ENCODE data around the gene GTPBP2. TPM values are rescaled to one million over a fixed set of nuclear protein-coding genes. Genes with fewer than 3 reads are reported as not detected.
A peak's percentile ranks its signal among the peaks of the same experiment; 100 is the strongest.
"Not testable (repeated sequence)": the region's sequence is repeated elsewhere in the genome, so short reads cannot be mapped to it uniquely, and the experiment has no call there.

GTPBP2 gene
- total and polyA plus RNA-seq, 2 donors: 36.3 to 40.4 TPM

- Histone ChIP-seq H3K4me3 (ENCODE audit: low read depth, low read length) (no peak overlapping the region), H3K36me3 (ENCODE audit: insufficient read depth) (no peaks in the 10 kb centered on the region), H3K27ac (ENCODE audit: low read depth) (peak overlapping the region; percentile 73), H3K4me1 (ENCODE audit: insufficient read depth) (no peaks in the 10 kb centered on the region)
- DNase-seq (ENCODE audit: extremely low spot score): peak; percentile 73
- 26% methylated on average over 17 of the region's 17 CpGs for WGBS
Observed at GRCh38 chr6:43668151-43669028, 39.3 kb upstream of the GTPBP2 start.

DNA sequence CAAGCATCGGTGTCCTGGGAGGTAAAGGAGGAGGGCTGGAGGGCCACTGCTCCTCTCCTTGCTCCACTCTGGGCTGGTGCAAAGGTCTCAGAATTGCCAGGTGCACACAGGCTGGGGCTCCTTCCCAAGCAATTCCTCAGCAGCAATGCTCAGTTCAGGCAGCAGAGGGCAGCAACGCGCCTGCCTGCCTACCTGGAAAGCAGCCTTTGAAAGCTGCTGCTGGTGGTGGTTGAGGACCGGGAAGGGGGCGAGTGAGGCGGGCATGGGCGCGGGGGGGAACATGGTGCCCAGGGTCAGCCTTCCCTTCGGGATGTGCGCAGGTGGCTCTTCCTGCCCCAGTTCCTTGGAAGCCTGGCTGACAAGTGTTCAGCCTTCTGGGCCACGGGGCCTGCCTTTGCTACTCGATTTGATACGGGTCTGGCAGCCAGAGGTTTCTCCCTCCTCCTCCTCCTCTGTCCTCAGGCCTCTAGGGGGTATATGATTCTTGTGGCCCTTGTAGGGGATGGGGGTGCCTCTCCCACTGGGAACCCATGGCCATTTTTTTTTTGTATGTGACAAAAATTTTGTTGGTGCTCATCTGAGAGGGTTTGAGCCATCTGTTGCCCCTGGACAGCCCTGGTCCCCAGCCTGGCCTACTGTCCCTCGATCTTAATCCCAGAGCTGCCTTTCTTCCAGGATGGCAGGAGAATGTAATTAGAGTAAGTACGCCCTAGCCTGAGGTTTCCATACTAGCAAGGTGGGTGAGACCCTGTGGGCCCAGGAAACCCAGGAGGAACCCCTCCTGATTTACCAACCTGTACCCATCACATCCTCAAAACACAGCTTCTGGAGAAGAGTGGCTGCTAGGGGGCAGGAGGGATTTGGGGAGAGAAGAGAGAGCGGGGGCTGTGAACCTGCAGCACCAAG is 38.4 kb upstream of the GTPBP2 start:
- peak; percentile 57 for DNase-seq (ENCODE audit: extremely low spot score)
- Histone ChIP-seq H3K4me3 (ENCODE audit: low read depth, low read length) (no peak overlapping the region), H3K27ac (ENCODE audit: low read depth) (peak overlapping the region; percentile 53), H3K4me1 (ENCODE audit: insufficient read depth) (no peaks in the 10 kb centered on the region), H3K36me3 (ENCODE audit: insufficient read depth) (no peaks in the 10 kb centered on the region)
- 10% methylated on average over 16 of the region's 16 CpGs for whole genome bisulfite sequencing

GRCh38 chr6:43666196-43666920 is 37.3 kb upstream of the GTPBP2 start:
- Histone ChIP-seq H3K36me3 (ENCODE audit: insufficient read depth) (no peaks in the 10 kb centered on the region), H3K27ac (ENCODE audit: low read depth) (no peak overlapping the region), H3K4me1 (ENCODE audit: insufficient read depth) (no peaks in the 10 kb centered on the region), H3K4me3 (ENCODE audit: low read depth, low read length) (no peak overlapping the region)
- 66% methylated on average over 13 of the region's 13 CpGs for WGBS
- DNase-seq (ENCODE audit: extremely low spot score): no peak

GRCh38 chr6:43665376-43665775 is 36.3 kb upstream of the GTPBP2 start:
- DNase-seq (ENCODE audit: extremely low spot score): no peak
- H3K4me3 ChIP-seq (ENCODE audit: low read depth, low read length): no peak overlapping the region
- no peaks in the 10 kb centered on the region for H3K36me3 ChIP-seq (ENCODE audit: insufficient read depth)
- H3K27ac ChIP-seq (ENCODE audit: low read depth): no peak overlapping the region
- no peaks in the 10 kb centered on the region for H3K4me1 ChIP-seq (ENCODE audit: insufficient read depth)
- WGBS: 88% methylated on average over 1 of the region's 1 CpG

- H3K4me1 ChIP-seq (ENCODE audit: insufficient read depth); H3K4me3 ChIP-seq (ENCODE audit: low read depth, low read length); DNase-seq (ENCODE audit: extremely low spot score); H3K27ac ChIP-seq (ENCODE audit: low read depth); H3K36me3 ChIP-seq (ENCODE audit: insufficient read depth): not testable (repeated sequence)
- WGBS: 93% methylated on average over 5 of the region's 5 CpGs
Observed at GRCh38 chr6:43662948-43663347, 33.9 kb upstream of the GTPBP2 start.

GRCh38 chr6:43658161-43658560 is 29.1 kb upstream of the GTPBP2 start:
- H3K36me3 ChIP-seq (ENCODE audit: insufficient read depth): peaks cover 2% of the 10 kb centered on the region
- H3K4me3 ChIP-seq (ENCODE audit: low read depth, low read length): no peak overlapping the region
- 93% methylated on average over 9 of the region's 9 CpGs for WGBS

DNA sequence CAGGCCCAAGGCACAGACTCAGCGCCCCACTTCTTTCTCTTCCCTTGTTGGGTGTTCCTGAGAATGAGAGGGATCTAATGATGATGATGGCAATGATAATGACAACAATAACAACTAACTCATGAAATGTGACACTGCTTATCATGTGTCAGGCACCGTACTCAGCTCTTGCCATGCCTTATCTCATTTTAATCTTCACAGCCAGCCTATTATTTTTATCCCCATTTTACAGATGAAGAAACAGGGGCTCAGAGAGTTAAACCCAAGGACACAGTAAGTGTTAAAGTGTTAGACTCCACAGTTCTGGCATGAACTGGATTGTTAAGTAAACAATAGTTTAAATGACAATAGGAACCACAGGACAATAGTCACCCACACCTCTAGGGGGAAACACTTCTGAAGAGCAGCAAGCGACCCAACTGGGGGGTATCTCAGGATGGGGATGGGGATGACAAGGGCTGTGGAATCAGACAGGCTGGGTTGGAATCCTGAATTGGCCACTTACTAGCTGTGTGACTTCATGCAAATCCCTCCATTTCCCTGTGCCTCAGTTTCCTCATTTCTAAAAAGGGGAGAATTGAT is 28.2 kb upstream of the GTPBP2 start:
- WGBS: 83% methylated on average over 3 of the region's 3 CpGs
- DNase-seq (ENCODE audit: extremely low spot score): no peak
- no peaks in the 10 kb centered on the region for H3K4me1 ChIP-seq (ENCODE audit: insufficient read depth)
- peaks cover 2% of the 10 kb centered on the region for H3K36me3 ChIP-seq (ENCODE audit: insufficient read depth)
- no peak overlapping the region for H3K4me3 ChIP-seq (ENCODE audit: low read depth, low read length)
- no peak overlapping the region for H3K27ac ChIP-seq (ENCODE audit: low read depth)

More at GRCh38 chr6:43658161-43658560, 29.1 kb upstream of the GTPBP2 start:
- Histone ChIP-seq H3K4me1 (ENCODE audit: insufficient read depth) (no peaks in the 10 kb centered on the region), H3K27ac (ENCODE audit: low read depth) (no peak overlapping the region)
- DNase-seq (ENCODE audit: extremely low spot score): no peak

DNA sequence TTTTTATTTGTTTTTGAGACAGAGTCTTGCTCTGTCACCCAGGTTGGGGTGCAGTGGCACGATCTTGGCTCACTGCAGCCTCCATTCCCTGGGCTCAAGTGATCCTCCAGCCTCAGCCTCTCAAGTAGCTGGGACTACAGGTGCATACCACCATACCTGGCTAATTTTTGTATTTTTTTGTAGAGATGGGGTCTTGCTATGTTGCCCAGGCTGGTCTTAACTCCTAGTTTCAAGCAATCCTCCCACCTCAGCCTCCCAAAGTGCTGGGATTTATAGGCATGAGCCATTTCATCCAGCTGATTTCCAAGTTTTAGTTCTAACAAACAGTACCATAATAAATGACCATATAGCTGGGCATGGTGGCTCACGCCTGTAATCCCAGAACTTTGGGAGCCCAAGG is 23.8 kb upstream of the GTPBP2 start:
- 92% methylated on average over 2 of the region's 2 CpGs for WGBS
- H3K36me3 ChIP-seq (ENCODE audit: insufficient read depth); H3K4me3 ChIP-seq (ENCODE audit: low read depth, low read length); H3K27ac ChIP-seq (ENCODE audit: low read depth); DNase-seq (ENCODE audit: extremely low spot score); H3K4me1 ChIP-seq (ENCODE audit: insufficient read depth): not testable (repeated sequence)

GRCh38 chr6:43648248-43648647 is 19.2 kb upstream of the GTPBP2 start:
- no peak overlapping the region for H3K4me3 ChIP-seq (ENCODE audit: low read depth, low read length)
- no peaks in the 10 kb centered on the region for H3K4me1 ChIP-seq (ENCODE audit: insufficient read depth)
- no peaks in the 10 kb centered on the region for H3K36me3 ChIP-seq (ENCODE audit: insufficient read depth)
- WGBS: 97% methylated on average over 2 of the region's 2 CpGs
- no peak overlapping the region for H3K27ac ChIP-seq (ENCODE audit: low read depth)
- no peak for DNase-seq (ENCODE audit: extremely low spot score)

DNA sequence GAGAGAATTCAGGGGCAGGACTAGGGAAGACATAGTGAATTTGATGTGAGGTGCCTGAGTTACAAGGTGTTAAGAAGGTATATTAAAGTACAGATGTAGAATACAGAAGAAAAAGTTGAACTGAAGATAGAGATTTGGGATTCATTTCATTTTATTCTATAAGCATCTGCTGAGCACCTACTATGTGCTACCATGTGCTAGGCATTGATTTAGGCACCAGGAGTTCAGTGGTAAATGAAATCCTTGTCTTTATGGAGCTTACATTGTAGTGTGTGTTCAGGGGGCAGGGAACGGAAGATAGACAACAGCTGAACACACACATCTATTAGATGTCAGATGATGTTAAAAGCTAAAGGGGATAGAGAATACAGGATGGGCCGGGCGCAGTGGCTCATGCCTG is 18.5 kb upstream of the GTPBP2 start:
- no peak for DNase-seq (ENCODE audit: extremely low spot score)
- 97% methylated on average over 3 of the region's 3 CpGs for WGBS
- no peaks in the 10 kb centered on the region for H3K4me1 ChIP-seq (ENCODE audit: insufficient read depth)
- H3K4me3 ChIP-seq (ENCODE audit: low read depth, low read length): no peak overlapping the region
- H3K27ac ChIP-seq (ENCODE audit: low read depth): no peak overlapping the region
- no peaks in the 10 kb centered on the region for H3K36me3 ChIP-seq (ENCODE audit: insufficient read depth)

GRCh38 chr6:43645613-43645964 is 16.5 kb upstream of the GTPBP2 start:
- DNase-seq (ENCODE audit: extremely low spot score): no peak
- Histone ChIP-seq H3K36me3 (ENCODE audit: insufficient read depth) (peaks cover under 1% of the 10 kb centered on the region), H3K4me3 (ENCODE audit: low read depth, low read length) (peak overlapping the region; percentile 37), H3K27ac (ENCODE audit: low read depth) (no peak overlapping the region), H3K4me1 (ENCODE audit: insufficient read depth) (no peaks in the 10 kb centered on the region)
- 15% methylated on average over 9 of the region's 9 CpGs for WGBS

DNA sequence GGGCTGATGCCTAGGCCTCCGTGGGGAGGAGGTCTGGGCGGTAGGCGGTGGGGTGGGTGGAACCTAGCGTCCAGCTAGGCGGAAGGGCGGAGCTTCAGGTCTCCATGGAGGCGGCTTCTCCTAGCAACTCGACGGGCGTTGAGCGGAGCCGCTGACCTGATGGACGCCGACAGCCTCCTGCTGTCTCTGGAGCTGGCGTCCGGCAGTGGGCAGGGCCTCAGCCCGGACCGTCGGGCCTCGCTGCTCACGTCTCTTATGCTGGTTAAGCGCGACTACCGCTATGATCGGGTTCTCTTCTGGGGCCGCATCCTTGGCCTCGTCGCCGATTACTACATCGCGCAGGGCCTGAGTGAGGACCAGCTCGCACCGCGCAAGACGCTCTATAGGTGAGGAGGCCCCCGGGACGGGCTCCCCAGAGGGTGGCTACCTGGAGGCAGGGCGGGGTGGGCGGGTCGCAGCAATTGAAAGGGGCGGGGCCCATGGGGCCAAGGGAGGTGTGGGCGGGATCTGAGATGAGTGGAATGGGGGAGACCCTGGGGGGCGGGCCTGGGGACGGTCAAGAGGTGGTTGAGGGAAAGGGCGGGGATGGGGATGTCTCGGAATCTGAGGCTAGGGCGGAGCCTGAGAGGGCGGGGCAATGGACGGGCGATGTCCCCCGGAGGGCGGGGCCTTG is 16.0 kb upstream of the GTPBP2 start, which contains the start of gene RSPH9:
RSPH9 (plus strand) TSS at position 97 of the 673 bp plus-strand sequence; CDS start at position 160, 63 bp downstream.
- no peaks in the 10 kb centered on the region for H3K4me1 ChIP-seq (ENCODE audit: insufficient read depth)
- no peak for DNase-seq (ENCODE audit: extremely low spot score)
- H3K36me3 ChIP-seq (ENCODE audit: insufficient read depth): peaks cover 5% of the 10 kb centered on the region
- peak within 1 kb of the TSS; percentile 37 for H3K4me3 ChIP-seq (ENCODE audit: low read depth, low read length)
- no peak within 1 kb of the TSS for H3K27ac ChIP-seq (ENCODE audit: low read depth)
- WGBS: 2% methylated on average over 52 of the region's 52 CpGs

Measured in urinary bladder (tissue), 4 donors.